A204.1 (cell line): ENCODE results near the gene PNPLA7.

Experiments used
- FAIRE-seq: peaks from 2 replicates; lab custom pipeline; 2012; peaks lifted over from hg19 to GRCh38; lab: Jason Lieb, UNC

PNPLA7 gene

GRCh38 chr9:137493364-137494103 is 56.7 kb downstream of the PNPLA7 start:
- no peak for FAIRE-seq

DNA sequence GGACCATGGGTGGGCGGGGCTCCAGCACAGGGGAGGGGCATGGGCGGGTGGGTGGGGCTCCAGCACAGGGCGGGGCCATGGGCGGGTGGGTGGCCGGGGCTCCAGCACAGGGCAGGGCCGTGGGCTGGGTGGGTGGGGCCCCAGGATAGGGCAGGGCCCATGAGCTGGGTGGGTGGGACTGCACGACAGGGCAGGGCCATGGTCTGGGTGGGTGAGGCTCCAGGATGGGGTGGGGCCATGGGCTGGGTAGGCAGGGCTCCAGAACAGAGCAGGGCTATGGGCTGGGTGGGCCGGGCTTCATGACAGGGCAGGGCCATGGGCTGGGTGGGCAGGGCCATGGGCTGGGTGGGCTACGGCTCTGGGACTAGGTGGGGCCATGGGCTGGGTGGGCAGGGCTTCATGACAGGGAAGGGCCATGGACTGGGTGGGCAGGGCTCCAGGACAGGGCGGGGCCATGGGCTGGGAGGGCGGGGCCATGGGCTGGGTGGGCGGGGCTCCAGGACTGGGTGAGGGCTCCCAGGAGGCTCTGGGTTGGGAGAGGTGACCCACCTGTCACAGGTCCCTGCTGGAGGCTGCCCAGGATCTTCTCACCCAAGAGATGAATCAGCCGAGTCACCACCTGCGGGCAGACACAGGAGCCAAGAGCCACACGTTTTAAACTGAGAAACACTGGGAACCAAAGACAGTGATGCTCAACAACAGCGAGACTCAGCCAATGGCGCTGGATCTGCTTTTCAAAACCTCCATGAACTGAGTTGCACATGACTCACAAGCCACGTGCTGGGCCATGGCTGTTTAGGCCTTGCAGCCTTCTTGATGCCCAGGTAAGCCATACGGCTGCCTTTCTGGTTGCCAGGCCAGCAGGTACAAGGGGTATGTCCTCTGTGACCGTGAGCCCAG is 57.5 kb downstream of the PNPLA7 start:
- FAIRE-seq = no peak

GRCh38 chr9:137491735-137492432 is 58.3 kb downstream of the PNPLA7 start:
- FAIRE-seq = no peak

- FAIRE-seq = no peak
Measured at GRCh38 chr9:137490532-137491186, 59.5 kb downstream of the PNPLA7 start.

DNA sequence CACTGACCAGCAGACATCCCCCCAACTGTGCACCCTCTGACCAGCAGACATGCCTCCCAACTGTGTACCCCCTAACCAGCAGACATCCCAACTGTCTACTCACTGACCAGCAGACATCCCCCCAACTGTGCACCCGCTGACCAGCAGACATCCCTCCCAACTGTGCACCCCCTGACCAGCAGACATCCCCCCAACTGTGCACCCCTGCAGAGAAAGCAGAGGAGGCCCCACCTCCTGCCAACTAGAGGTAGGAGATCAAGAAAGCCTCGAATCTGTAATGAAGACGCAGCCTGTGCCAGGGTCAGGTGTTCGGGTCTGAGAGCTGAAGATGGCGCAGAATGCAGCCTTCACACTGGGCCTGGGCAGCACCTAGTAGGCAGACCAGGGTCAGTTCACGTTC is 61.3 kb downstream of the PNPLA7 start:
- no peak for FAIRE-seq

DNA sequence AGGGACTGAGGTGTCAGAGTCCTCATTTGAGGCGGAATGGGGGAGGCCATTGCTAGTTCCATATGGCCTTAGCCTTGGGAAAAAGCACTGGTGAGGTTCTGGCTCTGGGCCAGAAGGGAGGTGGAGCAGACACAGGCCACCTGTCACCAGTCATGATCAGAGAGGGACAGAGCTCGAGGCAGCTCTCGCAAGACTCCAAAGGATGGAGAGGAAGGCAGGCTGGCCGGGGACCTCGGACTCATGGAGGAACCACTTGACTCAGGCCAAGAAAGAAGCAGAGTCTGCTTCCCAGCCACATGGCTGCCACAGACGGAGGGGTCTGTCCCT is 61.9 kb downstream of the PNPLA7 start:
- no peak for FAIRE-seq

GRCh38 chr9:137487454-137488326 is 62.5 kb downstream of the PNPLA7 start:
- no peak for FAIRE-seq

DNA sequence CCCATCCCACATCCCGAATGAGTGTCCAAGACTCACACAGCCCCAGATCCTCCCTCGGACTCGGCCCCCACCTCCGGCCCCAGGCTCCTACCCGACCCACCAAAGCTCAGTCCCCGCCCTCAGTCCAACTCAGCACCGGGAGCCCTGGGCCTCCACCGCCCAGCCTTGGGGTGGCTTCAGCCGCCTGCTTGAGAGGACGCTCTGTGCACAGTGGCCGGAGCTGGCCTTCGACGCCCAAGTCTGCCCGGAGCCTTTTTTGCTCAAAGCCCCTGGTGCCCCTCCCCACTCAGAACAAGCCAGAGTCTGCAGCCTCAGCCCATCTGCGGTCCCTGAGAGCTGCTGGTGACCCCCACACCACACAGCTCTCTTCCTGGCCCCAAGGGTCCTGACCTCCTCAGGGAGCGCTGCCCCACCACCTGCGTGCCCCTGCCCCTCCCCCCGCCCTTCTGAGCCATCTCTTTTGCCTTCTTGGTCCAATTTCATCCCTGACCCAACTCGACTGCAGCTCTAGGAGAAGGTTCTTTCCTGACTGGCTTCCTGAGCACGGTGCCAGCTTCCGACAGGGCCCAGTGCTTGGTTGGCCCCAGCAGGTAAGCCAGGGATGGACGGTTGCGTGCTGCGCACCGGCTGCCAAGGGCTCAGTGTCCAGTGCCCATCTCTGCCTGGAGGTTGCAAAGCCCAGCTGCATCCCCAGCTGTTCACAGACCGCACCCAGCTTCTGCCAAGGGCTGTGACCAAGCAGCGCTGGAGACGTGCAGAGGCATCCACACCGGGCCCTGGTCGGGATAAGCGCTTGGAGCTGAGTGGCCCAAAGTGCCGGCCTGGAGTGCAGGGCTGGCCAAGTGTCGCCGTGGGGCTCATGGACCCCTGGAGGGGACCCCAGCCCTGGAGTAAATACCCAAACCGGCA is 63.4 kb downstream of the PNPLA7 start:
- FAIRE-seq = no peak

GRCh38 chr9:137486141-137486490 is 64.1 kb downstream of the PNPLA7 start:
- no peak for FAIRE-seq

GRCh38 chr9:137485343-137486140 is 64.7 kb downstream of the PNPLA7 start:
- no peak for FAIRE-seq

GRCh38 chr9:137484551-137485315 is 65.5 kb downstream of the PNPLA7 start:
- FAIRE-seq = no peak

DNA sequence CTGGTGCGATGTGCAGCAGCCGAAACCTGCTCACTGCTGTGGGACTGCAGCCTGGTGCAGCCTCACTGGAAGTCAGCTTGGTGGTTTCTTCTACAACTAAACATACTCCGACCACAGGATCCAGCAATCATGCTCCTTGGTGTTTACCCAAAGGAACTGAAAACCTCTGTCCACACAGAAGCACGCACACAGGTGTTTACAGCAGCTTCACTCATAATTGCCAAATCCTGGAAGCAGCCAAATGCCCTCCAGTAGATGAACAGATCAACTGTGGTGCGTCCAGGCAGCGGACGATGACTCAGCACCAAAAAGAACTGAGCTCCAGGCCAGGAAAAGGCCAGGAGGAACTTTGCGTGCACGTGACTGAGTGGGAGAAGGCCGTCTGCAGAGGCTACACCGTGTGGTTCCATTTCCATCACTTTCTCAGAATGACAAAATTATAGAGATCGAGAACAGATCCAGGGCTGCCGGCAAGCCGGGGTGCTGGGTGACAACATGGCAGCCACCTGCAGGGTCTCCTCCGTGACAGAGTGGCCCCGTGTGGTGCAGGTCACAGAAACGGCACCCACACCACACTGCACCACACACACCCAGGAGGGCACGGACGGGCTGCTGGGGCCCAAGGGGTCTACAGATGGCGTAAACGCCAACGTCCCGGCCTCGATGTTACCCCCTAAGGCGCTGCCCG is 68.0 kb downstream of the PNPLA7 start:
- no peak for FAIRE-seq

GRCh38 chr9:137480686-137481683 is 69.2 kb downstream of the PNPLA7 start:
- FAIRE-seq = no peak

DNA sequence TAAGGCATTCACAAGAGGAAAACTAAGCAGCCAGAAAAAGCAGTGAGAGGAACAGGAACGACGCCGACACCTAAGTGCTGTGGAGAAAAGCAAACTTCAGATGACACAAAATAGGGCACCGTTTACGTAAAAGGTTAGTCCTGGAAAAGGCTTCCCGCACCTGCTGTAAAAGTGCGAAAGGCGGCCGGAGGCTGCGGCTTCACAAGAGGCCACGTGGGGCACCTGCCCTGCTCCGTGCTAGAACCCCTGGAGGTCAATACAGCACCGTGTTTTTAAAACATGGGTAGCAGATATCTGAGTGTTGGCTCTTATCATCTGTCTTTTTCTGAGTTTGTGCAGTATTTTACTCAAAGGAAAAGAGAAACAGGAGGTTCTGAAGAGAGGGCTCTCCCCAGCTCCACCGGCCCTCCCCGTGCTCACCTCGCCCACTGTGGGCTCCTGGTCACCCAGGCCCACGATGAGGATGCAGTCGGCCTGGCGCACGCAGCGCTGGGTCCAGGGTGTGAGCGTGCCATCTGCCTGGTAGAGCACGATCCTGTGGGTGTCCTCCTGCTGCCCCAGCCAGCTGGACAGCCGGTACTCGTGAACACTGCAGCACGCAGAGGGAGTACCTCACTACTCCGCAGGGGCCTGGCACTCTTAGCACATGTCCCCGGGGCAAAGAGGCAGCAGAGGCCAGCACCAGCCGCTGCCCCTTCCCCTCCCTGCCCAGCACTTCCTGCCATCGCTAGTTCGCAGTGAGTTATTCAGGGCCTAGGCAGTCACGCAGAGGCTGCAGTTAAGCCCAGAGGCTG is 70.1 kb downstream of the PNPLA7 start:
- no peak for FAIRE-seq

DNA sequence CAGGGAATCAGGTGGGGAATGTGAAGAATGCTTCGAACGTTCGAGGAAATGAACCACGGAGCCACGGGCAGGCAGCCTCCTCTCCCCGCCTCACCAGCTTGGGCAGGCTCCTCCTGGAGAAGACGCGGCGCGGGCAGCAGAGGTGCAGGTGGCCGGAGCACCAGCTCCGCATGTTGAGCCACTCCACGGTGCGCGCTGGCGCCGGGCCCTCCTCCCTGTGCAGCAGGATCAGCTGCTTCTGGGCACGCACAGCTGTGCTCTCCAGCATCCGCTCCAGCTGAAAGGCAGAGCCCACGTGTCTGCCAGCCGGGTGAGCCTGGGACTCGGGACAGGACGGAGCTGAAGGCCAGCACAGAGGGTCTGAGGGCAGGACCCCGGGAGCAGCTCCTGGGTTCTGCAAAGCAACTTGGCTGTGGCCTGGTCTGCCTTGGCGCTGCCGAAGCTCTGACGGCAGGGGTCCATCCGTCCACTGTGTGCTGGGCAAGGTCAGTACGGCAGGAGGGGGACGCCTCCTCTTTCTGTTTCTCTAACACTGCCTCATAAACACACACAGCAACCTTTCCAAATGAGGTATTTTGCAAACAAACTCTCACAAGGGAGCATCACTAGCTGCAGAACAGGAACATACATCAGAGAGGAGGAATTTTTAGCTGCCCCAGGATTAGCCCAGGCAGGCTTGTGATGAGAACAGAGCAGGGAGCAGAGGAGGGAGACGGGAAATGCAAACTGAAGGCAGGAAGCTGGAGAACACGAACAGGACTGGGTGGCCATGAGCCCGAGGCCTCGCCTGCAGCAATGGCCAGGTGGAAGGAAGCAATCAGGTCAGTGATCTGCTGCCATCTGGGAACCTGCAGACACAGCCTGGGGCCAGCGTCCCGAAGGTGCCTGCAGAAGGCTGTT is 71.0 kb downstream of the PNPLA7 start:
- no peak for FAIRE-seq
